ENCODE measurements around the gene MYCN.
"Not testable (repeated sequence)": the region's sequence is repeated elsewhere in the genome, so short reads cannot be mapped to it uniquely, and the experiment has no call there.

MYCN gene

DNA sequence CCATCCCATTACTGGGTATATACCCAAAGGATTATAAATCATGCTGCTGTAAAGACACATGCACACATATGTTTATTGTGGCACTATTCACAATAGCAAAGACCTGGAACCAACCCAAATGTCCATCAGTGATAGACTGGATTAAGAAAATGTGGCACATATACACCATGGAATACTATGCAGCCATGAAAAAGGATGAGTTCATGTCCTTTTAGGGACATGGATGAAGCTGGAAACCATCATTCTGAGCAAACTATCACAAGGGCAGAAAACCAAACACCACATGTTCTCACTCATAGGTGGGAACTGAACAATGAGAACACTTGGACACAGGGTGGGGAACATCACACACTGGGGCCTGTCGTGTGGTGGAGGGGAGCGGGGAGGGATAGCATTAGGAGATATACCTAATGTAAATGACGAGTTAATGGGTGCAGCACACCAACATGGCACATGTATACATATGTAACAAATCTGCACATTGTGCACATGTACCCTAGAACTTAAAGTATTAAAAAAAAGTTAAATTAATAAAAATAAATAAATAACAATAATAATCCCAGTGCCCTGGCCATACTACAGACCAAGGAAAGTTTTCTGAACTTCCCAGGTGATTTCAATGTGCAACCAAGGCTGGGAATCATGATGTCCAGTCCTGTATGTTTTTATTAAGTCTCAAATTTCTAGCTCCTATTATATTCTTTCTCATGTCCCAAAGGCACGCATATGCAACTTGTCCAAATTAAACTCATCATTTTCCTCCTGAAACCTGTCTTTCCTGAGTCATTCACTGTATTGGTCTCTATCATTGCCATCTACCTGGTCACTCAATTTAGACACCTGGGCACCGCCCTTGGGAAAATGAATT is 23.0 kb downstream of the MYCN start:
- DNase-seq = not testable (repeated sequence)

- no peak for DNase-seq
Measured at GRCh38 chr2:15963977-15964670, 23.8 kb downstream of the MYCN start.

- DNase-seq = no peak
Measured at GRCh38 chr2:15964936-15965563, 24.7 kb downstream of the MYCN start.

DNA sequence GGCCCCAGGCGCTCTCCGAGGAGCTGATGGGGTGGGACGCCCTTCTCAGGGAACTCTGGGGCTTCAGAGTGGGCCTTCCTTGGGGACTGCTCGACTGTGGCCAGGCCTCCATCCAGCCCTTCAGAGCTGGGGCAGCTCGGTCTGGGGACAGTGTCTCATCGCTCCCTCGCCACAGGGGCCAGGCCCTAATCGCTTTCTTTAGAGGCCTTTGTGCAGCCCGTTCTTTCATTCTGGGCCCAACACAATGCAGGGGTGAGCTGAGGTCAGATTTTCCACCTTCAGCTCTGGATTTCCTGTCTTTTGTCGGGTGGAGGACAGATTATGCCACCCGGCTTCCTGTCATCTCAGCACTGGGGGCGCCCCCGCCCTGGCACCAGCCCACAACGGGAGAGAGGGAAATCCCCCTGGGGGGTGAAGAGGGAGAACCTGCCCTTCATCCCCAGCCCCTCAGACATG is 25.2 kb downstream of the MYCN start:
- no peak for DNase-seq

DNA sequence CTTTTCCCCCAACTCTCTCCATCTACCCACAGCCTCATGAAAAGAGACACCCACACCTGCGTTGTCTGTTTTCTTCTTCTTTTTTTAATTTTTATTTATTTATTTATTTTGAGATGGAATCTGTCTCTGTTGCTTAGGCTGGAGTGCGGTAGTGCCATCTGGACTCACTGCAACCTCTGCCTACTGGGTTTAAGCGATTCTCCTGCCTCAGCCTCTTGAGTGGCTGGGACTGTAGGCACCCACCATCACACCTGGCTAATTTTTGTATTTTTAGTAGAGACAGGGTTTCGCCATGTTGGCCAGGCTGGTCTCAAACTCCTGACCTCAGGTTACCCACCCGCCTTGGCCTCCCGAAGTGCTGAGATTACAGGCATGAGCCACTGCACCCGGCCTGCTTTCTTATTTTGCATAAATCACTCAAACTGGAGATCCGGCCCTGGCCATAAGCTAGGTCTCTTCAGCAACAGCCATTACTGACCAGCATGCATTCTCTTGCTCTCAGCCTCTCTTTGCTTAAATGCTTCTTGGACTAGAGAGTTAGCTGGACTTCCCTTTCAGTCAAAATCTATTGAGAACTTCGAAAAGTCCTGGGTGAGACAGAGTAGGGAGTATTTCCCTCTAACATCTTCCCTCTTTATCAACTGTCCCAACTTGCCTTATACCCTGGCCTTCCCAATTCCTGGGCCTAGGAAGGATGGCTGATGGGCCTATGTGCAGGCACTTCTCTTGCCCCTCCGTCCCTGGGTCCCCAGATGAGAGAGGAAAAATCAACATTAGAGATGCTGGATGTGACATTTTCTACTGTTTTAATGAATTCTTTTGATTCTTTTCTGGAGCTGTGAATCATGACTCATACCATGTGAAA is 27.3 kb downstream of the MYCN start:
- DNase-seq = no peak

DNA sequence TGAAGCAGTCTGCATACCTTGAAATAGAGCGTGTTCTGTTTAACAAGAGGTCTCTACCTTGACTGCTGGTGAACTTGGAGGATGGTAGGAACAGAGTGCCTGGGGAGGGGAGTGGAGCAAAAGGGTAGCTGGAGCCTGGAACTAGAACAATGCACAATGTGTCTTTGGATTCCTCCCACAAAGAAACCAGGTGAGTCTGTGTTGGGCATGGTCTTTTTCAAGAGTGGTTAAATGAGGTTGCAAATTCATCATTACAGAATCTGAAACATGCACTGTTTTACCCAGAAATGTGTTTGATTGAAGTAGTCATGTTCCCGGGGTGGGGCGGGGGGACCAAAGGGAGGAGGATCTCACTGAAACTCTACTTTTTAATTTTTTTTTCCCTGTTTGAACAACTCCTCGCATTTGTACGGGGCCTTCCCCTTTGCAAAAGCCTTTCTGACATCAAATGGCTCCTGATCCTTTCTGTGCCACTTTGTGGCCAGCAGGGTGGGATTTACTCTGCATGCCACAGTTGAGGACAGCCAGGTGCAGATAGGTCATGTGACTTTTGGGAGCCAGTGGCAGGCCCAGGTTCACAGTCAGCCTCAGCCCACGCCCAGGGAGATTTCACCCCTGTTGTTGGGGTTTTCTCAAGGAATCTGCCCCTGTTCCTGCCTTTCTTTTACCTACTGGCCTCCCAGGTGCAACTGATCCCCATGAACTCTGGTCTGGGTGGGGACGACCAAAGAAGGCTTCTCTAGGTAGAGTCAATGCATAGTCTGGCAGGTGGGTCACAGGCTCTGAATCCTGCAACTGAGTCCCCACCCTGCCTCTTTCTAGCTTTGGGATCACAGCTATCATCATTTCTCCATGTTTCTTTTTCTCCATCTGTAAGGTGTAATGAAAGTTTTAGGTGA is 28.2 kb downstream of the MYCN start:
- DNase-seq = no peak

DNA sequence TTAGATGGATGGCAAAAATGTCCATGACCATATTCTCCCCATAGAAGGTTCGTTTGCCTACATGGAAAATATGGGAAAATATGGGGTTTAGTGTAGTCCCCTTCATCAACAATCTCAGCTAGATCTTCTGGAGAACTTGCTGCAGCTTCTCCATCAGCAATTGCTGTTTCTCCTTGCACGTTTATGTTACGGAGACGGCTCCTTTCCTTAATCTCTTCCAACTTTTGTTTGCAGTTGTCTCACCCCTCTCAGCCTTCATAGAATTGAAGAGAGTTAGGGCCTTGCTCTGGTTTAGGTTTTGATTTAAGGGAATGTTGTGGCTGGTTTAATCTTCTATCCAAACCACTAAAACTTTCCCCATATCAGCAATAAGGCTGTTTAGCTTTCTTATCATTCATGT is 28.9 kb downstream of the MYCN start:
- DNase-seq = no peak

- no peak for DNase-seq
Measured at GRCh38 chr2:15970701-15971100, 30.4 kb downstream of the MYCN start.

DNA sequence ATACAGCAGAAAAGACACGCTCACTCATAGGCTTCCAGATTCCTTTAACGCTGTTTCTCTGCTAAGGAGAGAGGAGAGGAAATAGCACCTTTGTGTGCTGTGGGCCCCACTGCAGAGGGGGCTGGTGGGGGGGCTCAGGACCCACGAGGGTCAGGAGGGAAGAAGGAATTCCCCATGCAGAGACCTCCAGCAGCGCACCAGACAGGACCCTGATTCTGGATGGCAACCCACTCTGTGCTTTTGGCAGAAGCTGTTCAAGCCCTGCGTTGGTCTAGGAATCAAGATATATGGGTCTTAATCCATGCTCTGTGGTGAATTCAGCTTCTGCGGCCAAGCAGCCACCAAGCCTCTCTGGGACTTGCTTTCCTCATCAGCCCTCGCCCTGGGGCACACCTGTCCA is 31.0 kb downstream of the MYCN start:
- no peak for DNase-seq

GRCh38 chr2:15971831-15972522 is 31.6 kb downstream of the MYCN start:
- DNase-seq = no peak

DNA sequence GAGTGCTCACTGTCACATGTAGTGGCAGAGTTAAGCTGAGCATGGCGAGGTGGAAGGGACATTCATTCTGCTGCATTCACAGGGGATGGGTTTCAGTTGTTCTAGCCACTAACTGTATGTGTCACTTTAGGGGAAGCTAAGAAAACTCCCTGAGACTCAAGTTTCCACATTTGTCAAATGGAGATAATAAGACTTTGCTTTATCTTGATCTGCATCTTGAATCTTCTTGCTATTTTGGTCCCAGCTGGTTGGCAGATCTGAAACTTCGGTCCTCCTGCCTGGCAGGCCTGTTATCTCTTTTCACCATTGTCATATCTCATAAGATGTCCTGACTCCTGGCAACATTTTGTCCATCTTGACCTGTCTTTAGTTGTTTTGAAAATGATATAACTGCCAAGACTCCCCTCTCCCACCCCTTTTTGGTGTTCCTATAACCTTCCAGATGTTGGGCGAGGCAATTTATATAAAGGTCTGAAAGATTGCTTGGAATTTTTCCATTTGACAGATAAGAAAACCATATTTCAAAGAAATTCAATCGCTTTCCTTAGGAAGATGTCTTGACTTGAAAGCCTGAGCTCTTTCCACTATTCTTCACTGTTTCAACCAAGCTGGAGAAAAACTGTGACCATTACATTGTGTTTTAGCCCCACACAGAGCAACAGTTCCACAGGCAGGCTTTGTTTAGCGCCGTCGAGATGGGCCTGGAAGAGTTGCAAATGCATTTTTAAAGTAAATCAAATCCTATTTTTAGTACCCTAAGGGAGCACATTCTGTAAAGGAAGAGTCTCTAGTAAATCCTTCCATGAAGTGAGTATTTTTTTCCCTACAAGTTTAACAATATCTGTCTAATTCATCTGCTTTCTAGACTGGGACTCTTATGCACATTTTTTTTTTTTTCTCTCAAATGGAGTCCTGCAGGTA is 33.4 kb downstream of the MYCN start:
- DNase-seq = no peak

- DNase-seq = no peak
Measured at GRCh38 chr2:15974565-15975260, 34.4 kb downstream of the MYCN start.

- DNase-seq = no peak
Measured at GRCh38 chr2:15975261-15975600, 34.9 kb downstream of the MYCN start.

- no peak for DNase-seq
Measured at GRCh38 chr2:15975676-15976075, 35.3 kb downstream of the MYCN start.

DNA sequence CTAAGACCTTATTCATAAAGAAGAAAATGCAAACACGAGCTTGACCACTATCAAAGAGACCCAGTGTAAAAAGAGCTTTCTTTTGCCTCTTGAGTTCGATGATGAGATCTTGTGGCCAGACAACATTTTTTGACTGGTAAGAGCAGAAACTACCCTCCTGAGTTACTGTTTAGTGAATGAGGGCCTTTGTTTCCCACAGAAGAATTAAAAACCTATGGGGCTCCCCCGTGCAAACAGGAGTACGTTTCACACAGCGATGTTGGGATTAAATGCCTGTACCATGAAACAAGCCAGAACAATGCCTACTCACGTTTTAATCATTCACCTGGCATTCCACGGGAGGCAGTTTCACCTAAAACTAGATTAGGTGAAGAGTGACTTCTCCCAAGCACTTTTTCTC is 36.0 kb downstream of the MYCN start:
- DNase-seq = no peak

DNA sequence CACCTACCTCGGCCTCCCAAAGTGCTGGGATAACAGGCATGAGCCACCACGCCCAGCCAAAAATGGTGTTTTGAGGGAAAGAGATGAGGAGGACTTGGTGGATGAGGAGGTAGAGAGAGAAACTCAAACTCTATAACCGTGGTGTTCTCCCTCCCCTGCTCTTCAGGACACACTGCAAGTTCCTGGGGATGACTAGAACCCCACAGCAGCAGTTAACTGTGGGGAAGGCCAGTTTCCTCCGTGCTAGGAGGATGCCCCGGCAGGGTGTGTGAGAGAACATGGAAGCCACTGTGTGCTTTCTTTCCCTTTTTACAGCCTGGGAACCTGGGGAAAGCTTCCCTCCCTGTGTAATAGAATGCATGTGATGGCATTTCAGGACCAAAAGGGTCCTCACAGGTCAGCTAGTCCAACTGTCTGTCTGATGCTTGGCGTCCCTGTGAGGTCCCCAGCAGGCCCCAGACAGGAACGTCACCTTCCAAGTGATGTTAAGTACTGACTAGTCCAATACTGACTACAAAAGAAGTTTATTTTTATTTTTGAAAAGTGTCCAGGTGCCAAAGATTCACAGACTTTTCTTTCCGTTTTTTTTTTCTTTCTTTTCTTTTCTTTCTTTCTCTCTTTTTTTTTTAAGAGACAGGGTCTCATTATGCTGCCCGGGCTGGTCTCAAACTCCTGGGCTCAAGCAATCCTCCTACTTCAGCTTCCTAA is 38.9 kb downstream of the MYCN start:
- DNase-seq = no peak

DNA sequence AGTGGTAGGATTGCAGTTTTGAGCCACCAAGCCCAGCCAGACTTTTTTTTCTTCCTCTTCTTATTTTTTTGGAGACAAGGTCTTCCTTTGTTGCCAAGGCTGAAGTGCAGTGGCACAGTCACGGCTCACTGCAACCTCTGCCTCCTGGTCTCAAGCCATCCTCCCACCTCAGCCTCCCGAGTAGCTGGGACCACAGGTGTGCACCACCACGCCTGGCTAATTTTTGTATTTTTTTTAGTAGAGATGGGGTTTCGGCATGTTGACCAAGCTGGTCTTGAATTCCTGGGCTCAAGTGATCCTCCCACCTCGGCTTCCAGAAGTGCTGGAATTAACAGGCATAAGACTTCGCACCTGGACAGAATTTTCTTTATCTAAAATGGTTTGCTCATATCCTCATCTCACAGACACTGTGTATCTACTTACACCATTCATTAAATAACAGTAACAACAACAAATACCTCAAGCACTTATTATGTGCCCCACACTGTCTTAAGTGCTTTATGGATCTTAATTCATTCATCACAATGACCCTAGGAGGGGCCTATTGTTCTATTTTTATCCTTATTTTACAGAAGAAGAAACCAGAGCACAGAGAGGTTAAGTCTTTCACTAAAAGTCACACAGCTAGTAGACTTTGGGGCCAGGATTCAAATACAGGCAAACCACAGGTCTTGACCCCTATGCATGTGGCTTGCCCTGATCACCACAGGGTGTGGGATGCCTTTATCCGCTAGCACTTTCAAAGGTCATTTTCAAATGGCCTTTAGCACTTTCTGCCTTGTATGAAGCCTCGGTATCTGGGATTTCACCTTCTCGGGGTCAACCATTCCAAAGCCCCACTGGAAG is 39.6 kb downstream of the MYCN start:
- no peak for DNase-seq

- DNase-seq = no peak
Measured at GRCh38 chr2:15980605-15981098, 40.3 kb downstream of the MYCN start.

All from activated CD4-positive, CD25-positive, alpha-beta regulatory T cell treated with anti-CD3 and anti-CD28 coated beads, Interleukin-2, amount 50 U/mL, for 72 hours (primary cell).